Stimulated activated CD8-positive, alpha-beta memory T cell treated with anti-CD3 and anti-CD28 coated beads, Interleukin-12 subunit alpha, Interleukin-12 subunit beta, amount 100 ng/mL, for 4 hours (primary cell): ENCODE measurements around the gene RFX2.
A peak's percentile ranks its signal among the peaks of the same experiment; 100 is the strongest.
"Not testable (repeated sequence)": the region's sequence is repeated elsewhere in the genome, so short reads cannot be mapped to it uniquely, and the experiment has no call there.

Source experiments
- DNase-seq: peaks from one replicate; pipeline ENCODE4 v3.0.0-alpha.2; 2020; ENCODE audit warnings: low read depth

RFX2 gene

GRCh38 chr19:5990289-5990797 lies 120.0 kb downstream of the RFX2 start:
- DNase-seq, result no peak

- no peak for DNase-seq
Measured at GRCh38 chr19:5989388-5990074, 120.8 kb downstream of the RFX2 start.

DNA sequence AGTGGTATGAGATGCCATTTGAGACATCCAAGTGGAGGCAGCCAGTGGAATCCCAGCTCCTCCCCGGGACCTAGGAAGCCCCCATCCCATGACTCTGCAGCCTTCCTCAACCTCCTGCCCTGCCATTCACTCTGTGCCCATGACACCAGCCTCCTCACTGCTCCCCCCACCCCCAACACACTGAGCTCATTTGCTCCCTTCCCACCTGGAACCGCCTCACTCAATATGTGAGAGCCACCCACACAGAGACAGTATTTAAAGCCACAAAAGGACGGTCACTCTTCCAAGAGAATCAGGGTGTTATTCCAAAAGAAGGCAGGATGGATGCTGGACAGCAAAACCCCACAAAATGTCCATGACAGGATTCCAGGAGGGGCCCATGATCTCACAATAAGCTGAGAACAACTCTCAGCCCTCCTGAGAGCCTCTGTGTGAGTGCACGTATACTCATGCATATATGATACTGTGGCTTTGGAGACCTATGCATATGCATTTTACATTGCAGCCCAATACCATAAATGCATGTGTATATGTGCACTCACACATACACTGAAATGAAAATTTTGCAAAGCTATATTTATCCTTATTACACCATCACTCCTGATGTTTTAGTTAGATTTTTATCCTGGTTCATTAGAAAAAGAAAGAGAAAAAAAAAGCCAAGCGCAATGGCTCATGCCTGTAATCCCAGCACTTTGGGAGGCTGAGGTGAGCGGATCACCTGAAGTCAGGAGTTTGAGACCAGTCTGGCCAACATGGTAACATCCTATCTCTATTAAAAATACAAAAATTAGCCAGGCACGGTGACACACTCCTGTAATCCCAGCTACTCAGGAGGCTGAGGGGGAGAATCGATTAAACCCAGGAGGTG lies 121.5 kb downstream of the RFX2 start:
- no peak for DNase-seq

GRCh38 chr19:5987077-5987818 lies 123.1 kb downstream of the RFX2 start:
- peak; percentile 45 for DNase-seq

- not testable (repeated sequence) for DNase-seq
Measured at GRCh38 chr19:5985837-5986236, 124.5 kb downstream of the RFX2 start.

GRCh38 chr19:5985098-5985783 lies 125.1 kb downstream of the RFX2 start:
- no peak for DNase-seq

GRCh38 chr19:5984600-5984999 lies 125.7 kb downstream of the RFX2 start:
- DNase-seq, result no peak

DNA sequence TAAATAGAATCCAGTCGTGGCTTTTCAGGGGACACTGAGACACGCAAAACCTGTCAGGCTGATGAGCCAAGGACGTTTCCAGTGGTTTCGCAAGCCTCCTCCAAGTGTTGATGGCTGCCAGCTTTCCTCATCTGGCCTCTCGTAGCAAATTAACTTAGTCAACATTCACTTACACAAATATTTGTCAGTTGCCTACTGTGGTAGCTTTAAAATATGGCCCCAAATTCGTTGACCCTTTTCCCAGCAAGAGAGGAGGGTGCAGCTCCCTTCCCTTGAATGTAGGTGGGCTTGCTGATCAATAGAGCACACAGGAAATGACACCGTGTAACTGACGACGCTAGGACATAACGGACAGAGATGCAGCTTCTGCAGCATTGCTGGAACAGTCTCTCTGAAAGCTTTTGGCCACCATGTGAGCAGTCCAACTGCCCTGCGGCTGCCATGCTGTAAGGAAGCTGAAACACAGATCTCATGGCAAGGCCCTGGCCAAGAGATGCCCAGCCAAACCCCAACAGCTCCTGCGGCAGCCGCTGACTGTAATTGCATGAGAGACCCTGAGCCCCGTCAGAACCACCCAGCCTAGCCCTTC lies 126.8 kb downstream of the RFX2 start:
- DNase-seq, result no peak

- no peak for DNase-seq
Measured at GRCh38 chr19:5978606-5979552, 131.4 kb downstream of the RFX2 start.

GRCh38 chr19:5977785-5978605 lies 132.3 kb downstream of the RFX2 start, which contains the start of gene RANBP3:
RANBP3 (minus strand) TSS chr19:5978140; CDS start chr19:5978082, 58 bp downstream.
- peak; percentile 99 for DNase-seq

DNA sequence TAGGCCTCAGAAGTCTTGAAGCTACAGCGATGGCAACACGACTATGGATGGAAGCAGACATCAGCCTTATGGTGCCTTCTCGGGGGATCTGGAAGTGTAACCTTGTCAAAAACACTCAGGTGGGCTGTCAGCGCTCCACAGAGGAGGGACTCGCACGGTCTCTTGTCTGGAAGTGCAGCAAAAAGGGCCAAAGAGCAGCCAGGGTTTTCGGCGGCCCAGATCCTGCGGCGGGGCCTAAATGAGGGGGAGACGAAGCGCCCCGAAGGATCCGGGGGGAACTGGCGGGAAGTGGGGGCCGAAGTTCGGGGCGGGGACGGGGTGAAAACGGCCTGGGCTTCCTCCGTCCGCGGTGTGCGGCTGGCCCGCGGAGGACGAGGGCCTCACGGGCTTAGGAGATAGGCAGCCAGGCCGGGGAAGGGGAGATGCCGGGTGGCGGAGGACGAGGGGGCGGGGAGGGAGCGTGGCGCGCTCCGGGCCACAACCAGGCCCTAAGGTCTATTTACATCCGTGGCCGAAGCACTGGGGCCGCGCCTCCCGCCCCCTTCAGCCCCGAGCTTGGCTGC lies 133.0 kb downstream of the RFX2 start:
- no peak for DNase-seq

GRCh38 chr19:5976768-5977167 lies 133.5 kb downstream of the RFX2 start:
- no peak for DNase-seq

- DNase-seq, result no peak
Measured at GRCh38 chr19:5975388-5975728, 134.9 kb downstream of the RFX2 start.

GRCh38 chr19:5974721-5975387 lies 135.4 kb downstream of the RFX2 start:
- DNase-seq, result no peak

DNA sequence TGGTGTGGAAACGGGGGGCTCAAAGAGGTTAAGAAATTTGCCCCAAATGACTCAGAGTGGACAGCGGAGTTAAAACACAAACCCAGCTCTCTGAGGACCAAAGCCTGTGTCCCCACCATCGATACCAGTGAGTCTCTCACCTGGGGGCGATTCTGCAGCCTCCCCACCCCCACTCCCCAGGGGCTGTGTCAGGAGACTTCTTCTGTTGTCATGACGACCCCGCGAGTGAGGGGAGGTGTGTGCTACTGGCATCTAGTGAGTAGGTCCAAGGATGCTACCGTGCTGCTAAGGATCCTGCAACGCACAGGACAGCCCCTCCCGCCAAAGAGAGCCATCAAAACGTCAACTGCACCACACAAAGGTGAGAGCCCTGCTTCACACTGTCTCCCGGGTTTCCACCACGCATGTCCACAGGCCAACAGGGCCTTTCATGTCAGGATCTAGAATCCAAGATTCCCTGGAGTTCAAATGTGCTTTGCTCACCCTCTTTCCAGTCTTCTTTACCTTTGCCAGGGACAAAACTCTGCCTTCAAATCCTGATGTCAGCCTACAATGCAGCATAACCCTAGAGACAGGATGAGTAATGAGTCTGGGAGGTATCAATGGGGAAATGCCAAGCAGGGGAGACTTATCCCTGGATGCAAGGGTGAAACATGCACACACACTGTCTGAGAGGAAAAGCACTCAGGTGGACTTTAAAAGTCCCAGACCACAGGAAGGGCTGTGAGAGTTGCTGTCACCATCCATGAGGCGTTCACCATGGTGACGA lies 136.2 kb downstream of the RFX2 start:
- no peak for DNase-seq

DNA sequence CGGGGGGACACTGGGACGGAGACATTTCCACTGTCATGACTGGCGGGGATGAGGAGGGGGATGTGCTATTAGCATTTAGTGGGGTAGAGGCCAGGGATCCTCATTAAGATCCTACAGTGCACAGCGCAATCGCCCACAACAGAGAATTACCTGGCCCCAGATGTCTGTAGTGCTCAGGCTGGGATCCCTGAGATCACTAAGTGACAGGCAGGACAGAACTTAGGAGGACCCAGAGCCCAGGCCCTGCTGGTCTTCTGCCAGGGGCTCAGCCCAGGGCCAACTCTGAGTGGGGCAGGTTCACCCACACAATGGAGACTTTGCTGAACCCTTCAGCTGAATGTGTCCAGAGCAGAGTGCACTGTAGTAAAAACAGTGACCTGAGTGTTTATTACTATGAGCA lies 136.9 kb downstream of the RFX2 start:
- DNase-seq, result no peak

GRCh38 chr19:5972355-5972731 lies 138.0 kb downstream of the RFX2 start:
- no peak for DNase-seq
